HepG2 (cell line): ENCODE results near the gene FIBP. TPM values are rescaled to one million over a fixed set of nuclear protein-coding genes. Genes with fewer than 3 reads are reported as not detected.

Experiments used
- ATAC-seq: fragments of 200-7000 bp; cut with Tn5 transposase; 3 replicates; pipeline ENCODE4 v1.9.1; 2020; ENCODE audit warnings: mild to moderate bottlenecking, moderate library complexity
- BruUV-seq: library from RNA; stranded (reverse); fragments of 400-500 nt; replicated peaks from 2 replicates; lab custom pipeline; 2021; lab: Mats Ljungman, UMichigan
- CTCF ChIA-PET: fragments of 300-600 bp; formaldehyde crosslinking; extraction: SDS; loops from one replicate; lab custom pipeline; 2021; ENCODE audit warnings: low total read pairs, inconsistent platforms, low intra/inter-chr PET ratio; lab: Yijun Ruan, JAX
- POLR2A ChIA-PET: fragments of 350-600 bp; sonication (Branson Sonifier 250); formaldehyde crosslinking; loops from one replicate; lab custom pipeline; 2020; ENCODE audit warnings: antibody characterized with exemption, inconsistent platforms; lab: Yijun Ruan, JAX
- DNase-seq: peaks from one replicate; pipeline ENCODE4 v3.0.0-alpha.2; 2015; ENCODE audit warnings: low spot score
- FAIRE-seq: peaks from 3 replicates; lab custom pipeline; 2011; peaks lifted over from hg19 to GRCh38; lab: Jason Lieb, UNC
- H2AFZ ChIP-seq: one replicate; pipeline ENCODE4 v1.6.1; 2011; ENCODE audit warnings: low read length, inconsistent platforms
- H3K27ac ChIP-seq: fragments of 300-600 bp; 3 replicates; pipeline ENCODE4 v1.8.0; 2011; ENCODE audit warnings: mixed run types, mild to moderate bottlenecking, mixed read lengths, low read length, inconsistent platforms; ENCODE audit not compliant: insufficient read depth; ENCODE audit errors: extremely low read length
- H3K27me3 ChIP-seq, 2 experiments: fragments of 200-600 bp in 1 of 2; 2 replicates in 1 of 2; 3 replicates in 1 of 2; pipeline versions ENCODE4 v1.6.0 to v1.8.0; 2011; ENCODE audit warnings: low read length in 2 of 2, mild to moderate bottlenecking in 2 of 2, moderate library complexity in 2 of 2, inconsistent platforms in 1 of 2; ENCODE audit not compliant: insufficient read depth in 2 of 2, control insufficient read depth in 1 of 2
- H3K36me3 ChIP-seq, 2 experiments: fragments of 200-600 bp in 1 of 2; replicated peaks in 1 of 2; 2 replicates in 1 of 2; 3 replicates in 1 of 2; pipeline versions ENCODE4 v1.5.1 to v1.8.0; 2011; ENCODE audit warnings: low read length in 2 of 2, inconsistent platforms in 1 of 2; ENCODE audit not compliant: insufficient read depth in 2 of 2, control insufficient read depth in 1 of 2
- H3K4me1 ChIP-seq: 2 replicates; pipeline ENCODE4 v1.5.1; 2012; ENCODE audit warnings: low read length, inconsistent platforms; ENCODE audit not compliant: insufficient read depth
- H3K4me2 ChIP-seq: 2 replicates; pipeline ENCODE4 v1.6.0; 2011; ENCODE audit warnings: low read depth, low read length, inconsistent platforms
- H3K4me3 ChIP-seq, 3 experiments: fragments of 200-600 bp in 1 of 3; sonication (generic), shearing (Covaris generic) in 1 of 3; replicated peaks in 1 of 3; 2 replicates each; pipeline ENCODE4 v1.5.1; 2011 to 2016; ENCODE audit warnings: low read length in 3 of 3, inconsistent platforms in 2 of 3, low read depth in 2 of 3, mild to moderate bottlenecking in 2 of 3, control low read depth in 1 of 3, mixed read lengths in 1 of 3; ENCODE audit not compliant: insufficient read depth in 1 of 3
- H3K79me2 ChIP-seq: one replicate; pipeline ENCODE4 v1.6.1; 2011; ENCODE audit warnings: low read length, inconsistent platforms; ENCODE audit not compliant: insufficient read depth
- H3K9ac ChIP-seq: 2 replicates; pipeline ENCODE4 v1.6.0; 2011; ENCODE audit warnings: mild to moderate bottlenecking, low read depth, low read length, inconsistent platforms; ENCODE audit not compliant: insufficient read depth
- H3K9me3 ChIP-seq: 2 replicates; pipeline ENCODE4 v1.5.1; 2012; ENCODE audit warnings: mild to moderate bottlenecking, low read length
- H4K20me1 ChIP-seq: 2 replicates; pipeline ENCODE4 v1.6.0; 2011; ENCODE audit warnings: inconsistent platforms, mild to moderate bottlenecking, low read length, moderate library complexity; ENCODE audit not compliant: insufficient read depth
- TEAD3 ChIP-seq: optimal IDR thresholded peaks from 2 replicates; pipeline ENCODE3; 2016; ENCODE audit warnings: borderline replicate concordance
- ZNF777 ChIP-seq: sonication (generic); formaldehyde crosslinking; IDR thresholded peaks from 2 replicates; pipeline ENCODE4 v1.4.0; 2020; ENCODE audit warnings: missing genetic modification reagents
- WGBS: methylation state at CpG from one replicate; pipeline ENCODE4 v1.1.6; 2017; ENCODE audit warnings: low lambda C conversion rate; 5-methylcytosine and 5-hydroxymethylcytosine counted together
- in situ Hi-C: cut with HindIII; loops from 2 replicates; pipeline ENCODE4 v1.10.0; 2017; ENCODE audit warnings: low pct_unique_long_range_greater_than_20kb; ENCODE audit not compliant: extremely low pct_ligation_motif_present
- intact Hi-C: fragments of 100-400 bp; cut with micrococcal nuclease; formaldehyde crosslinking; loops from one replicate; pipeline ENCODE4 v1.10.0; 2022; ENCODE audit not compliant: unreplicated experiment
- polyA plus RNA-seq, 8 experiments: library from polyadenylated mRNA; depleted of rRNA in 3 of 8; stranded (reverse) in 7 of 8; unstranded in 1 of 8; fragments of >200 nt; fragmentation: Illumina TruSeq in 4 of 8; extraction: Trizol in 4 of 8; gene quantifications; 2 replicates each; pipeline versions ENCODE4 v1.2.1 to v1.2.3, GENCODE V29; 2011 to 2016; ENCODE audit warnings: low read depth in 4 of 8, missing spikeins in 1 of 8, mixed read lengths in 1 of 8; ENCODE audit not compliant: insufficient read depth in 1 of 8
- total RNA-seq, 5 experiments: library from RNA; depleted of rRNA; stranded (reverse); fragments of >200 nt; fragmentation: Illumina TruSeq; extraction: Trizol; gene quantifications; 2 replicates each; pipeline ENCODE4 v1.2.3, GENCODE V29; 2016; ENCODE audit warnings: low read depth in 1 of 5
- TF ChIP-seq, protein P1 (sequence below): IDR thresholded peaks from 2 replicates; pipeline ENCODE4 v1.4.0; 2020; ENCODE audit warnings: mild to moderate bottlenecking, missing genetic modification reagents
- TF ChIP-seq, protein P2 (sequence below): sonication (generic); formaldehyde crosslinking; IDR thresholded peaks from 2 replicates; pipeline ENCODE4 v1.5.0; 2020; ENCODE audit warnings: mild to moderate bottlenecking, missing genetic modification reagents, moderate library complexity
- TF ChIP-seq, protein P3 (sequence below): sonication (generic); formaldehyde crosslinking; IDR thresholded peaks from 2 replicates; pipeline ENCODE4 v1.5.1; 2020; ENCODE audit warnings: mild to moderate bottlenecking, missing genetic modification reagents, moderate library complexity
- TF ChIP-seq, protein P4 (sequence below): sonication (generic); formaldehyde crosslinking; IDR thresholded peaks from 2 replicates; pipeline ENCODE4 v1.4.0; 2020; ENCODE audit warnings: mild to moderate bottlenecking, missing genetic modification reagents

FIBP gene
- total and polyA plus RNA-seq, 2 of the 13 experiments (the other 11 are each of a cell fraction or from before 2014, with no cell fraction given), result 42.9 to 62.1 TPM

DNA sequence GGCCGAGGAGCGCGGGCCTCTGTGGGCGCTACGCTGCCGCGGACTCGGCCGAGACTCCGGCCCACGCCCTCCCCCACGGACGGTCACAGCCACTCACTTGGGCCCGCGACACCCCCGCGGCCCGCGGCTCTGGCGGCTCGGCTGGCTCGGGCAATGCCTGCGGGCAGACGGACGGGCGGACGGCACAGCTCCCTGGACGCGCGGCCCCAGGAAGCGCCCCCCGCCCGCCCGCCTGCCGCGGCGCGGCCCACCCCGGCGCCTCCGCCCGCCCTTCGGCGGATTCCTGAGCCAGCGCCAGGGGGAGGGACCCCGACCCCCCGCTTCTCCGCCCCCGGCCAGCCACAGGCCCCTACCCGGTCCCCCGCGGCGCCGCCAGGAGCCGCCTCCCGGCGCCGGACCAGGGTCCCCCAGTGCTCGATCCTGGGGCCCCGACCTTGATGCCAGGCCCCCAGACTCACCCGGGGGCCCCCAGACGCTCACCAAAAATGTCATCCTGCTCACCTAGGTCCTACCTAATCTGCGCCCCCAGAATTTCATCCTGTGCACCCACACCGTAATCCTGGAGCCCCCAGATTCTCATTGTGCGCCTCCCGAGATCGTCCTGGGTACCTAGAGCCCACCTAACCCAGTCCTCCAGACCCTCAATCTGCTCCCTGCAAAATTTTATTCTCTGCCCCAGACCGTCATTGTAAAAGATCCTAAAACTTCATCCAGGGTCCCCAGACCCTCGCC, 15.5 kb downstream of the FIBP start, which contains the start of gene EFEMP2 (continued):
- TF ChIP-seq, protein P1, sequence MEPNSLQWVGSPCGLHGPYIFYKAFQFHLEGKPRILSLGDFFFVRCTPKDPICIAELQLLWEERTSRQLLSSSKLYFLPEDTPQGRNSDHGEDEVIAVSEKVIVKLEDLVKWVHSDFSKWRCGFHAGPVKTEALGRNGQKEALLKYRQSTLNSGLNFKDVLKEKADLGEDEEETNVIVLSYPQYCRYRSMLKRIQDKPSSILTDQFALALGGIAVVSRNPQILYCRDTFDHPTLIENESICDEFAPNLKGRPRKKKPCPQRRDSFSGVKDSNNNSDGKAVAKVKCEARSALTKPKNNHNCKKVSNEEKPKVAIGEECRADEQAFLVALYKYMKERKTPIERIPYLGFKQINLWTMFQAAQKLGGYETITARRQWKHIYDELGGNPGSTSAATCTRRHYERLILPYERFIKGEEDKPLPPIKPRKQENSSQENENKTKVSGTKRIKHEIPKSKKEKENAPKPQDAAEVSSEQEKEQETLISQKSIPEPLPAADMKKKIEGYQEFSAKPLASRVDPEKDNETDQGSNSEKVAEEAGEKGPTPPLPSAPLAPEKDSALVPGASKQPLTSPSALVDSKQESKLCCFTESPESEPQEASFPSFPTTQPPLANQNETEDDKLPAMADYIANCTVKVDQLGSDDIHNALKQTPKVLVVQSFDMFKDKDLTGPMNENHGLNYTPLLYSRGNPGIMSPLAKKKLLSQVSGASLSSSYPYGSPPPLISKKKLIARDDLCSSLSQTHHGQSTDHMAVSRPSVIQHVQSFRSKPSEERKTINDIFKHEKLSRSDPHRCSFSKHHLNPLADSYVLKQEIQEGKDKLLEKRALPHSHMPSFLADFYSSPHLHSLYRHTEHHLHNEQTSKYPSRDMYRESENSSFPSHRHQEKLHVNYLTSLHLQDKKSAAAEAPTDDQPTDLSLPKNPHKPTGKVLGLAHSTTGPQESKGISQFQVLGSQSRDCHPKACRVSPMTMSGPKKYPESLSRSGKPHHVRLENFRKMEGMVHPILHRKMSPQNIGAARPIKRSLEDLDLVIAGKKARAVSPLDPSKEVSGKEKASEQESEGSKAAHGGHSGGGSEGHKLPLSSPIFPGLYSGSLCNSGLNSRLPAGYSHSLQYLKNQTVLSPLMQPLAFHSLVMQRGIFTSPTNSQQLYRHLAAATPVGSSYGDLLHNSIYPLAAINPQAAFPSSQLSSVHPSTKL, result no peak

DNA sequence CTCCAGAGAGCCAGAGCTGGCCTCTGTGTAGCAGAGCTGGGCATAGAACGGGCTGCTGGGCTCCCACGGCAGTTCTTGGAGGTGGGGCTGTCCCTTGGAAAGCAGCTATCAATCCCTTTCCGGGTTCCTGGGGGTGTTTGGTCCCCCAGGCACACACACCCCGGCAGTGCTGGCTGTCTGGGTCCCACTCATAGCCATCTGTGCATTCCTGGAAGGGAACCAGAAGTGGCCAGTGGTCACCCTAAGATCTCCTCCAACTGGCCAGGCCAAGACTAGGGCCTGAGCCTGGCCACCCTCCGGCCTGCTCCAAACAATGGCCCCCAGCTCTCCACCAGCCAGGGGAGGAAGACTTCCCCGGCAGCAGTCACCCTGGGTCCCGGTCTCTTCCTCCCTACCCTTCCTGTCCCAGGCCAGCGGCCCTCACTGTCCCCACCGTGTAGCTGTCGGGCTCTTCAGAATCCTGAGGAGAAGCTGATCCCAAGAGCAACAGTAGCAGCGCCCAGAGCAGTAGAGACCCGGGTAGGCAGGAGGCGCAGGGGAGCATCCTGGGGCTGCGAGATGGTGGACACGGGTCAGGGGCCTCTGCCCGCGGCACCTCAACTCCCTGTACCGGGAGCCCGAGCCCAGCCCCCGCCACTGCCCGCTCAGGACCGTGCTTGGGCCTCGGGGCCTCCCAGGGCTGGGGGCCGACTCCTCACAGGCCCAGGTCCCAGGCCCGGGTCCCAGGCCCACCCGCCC, 16.3 kb downstream of the FIBP start:
- ChIA-PET POLR2A (interaction anchor here (1.2 to 8.9 kb wide), 5 partner anchors 13 to 131 kb away, joined by 3 to 81 read pairs (median 6); partner anchors contain the start of genes CCDC85B, CFL1, FIBP and MUS81), CTCF (no interaction called here)
- Histone ChIP-seq H3K36me3 (peaks cover 0 to 10% of the 10 kb centered on the region in 2 experiments; a peak in 1 of 5 replicates), H3K27me3 (no peaks in the 10 kb centered on the region; a peak in 1 of 5 replicates), H3K4me1 (peaks cover 27% of the 10 kb centered on the region), H4K20me1 (no peaks in the 10 kb centered on the region), H3K27ac (no peak overlapping the region), H3K9ac (peak overlapping the region; percentile 69), H3K4me2 (peak overlapping the region; percentile 71), H3K79me2 (no peaks in the 10 kb centered on the region), H3K4me3 (peak overlapping the region; percentile 58 to 73 (median 63); a peak in 4 of 6 replicates), H2AFZ (no peak overlapping the region), H3K9me3 (no peaks in the 10 kb centered on the region)
- no TSS peak for BruUV-seq
- WGBS, result 40% methylated on average over 2 of the region's 26 CpGs
- ATAC-seq (peak; percentile 47), DNase-seq (no peak), FAIRE-seq (no peak)
- in situ Hi-C loops (no loop called here), intact Hi-C loops (no loop called here)
- TF ChIP-seq, protein P2, sequence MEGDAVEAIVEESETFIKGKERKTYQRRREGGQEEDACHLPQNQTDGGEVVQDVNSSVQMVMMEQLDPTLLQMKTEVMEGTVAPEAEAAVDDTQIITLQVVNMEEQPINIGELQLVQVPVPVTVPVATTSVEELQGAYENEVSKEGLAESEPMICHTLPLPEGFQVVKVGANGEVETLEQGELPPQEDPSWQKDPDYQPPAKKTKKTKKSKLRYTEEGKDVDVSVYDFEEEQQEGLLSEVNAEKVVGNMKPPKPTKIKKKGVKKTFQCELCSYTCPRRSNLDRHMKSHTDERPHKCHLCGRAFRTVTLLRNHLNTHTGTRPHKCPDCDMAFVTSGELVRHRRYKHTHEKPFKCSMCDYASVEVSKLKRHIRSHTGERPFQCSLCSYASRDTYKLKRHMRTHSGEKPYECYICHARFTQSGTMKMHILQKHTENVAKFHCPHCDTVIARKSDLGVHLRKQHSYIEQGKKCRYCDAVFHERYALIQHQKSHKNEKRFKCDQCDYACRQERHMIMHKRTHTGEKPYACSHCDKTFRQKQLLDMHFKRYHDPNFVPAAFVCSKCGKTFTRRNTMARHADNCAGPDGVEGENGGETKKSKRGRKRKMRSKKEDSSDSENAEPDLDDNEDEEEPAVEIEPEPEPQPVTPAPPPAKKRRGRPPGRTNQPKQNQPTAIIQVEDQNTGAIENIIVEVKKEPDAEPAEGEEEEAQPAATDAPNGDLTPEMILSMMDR, result peak; percentile 18; the same call in 1 of the 2 replicates
- TF ChIP-seq, protein P3, sequence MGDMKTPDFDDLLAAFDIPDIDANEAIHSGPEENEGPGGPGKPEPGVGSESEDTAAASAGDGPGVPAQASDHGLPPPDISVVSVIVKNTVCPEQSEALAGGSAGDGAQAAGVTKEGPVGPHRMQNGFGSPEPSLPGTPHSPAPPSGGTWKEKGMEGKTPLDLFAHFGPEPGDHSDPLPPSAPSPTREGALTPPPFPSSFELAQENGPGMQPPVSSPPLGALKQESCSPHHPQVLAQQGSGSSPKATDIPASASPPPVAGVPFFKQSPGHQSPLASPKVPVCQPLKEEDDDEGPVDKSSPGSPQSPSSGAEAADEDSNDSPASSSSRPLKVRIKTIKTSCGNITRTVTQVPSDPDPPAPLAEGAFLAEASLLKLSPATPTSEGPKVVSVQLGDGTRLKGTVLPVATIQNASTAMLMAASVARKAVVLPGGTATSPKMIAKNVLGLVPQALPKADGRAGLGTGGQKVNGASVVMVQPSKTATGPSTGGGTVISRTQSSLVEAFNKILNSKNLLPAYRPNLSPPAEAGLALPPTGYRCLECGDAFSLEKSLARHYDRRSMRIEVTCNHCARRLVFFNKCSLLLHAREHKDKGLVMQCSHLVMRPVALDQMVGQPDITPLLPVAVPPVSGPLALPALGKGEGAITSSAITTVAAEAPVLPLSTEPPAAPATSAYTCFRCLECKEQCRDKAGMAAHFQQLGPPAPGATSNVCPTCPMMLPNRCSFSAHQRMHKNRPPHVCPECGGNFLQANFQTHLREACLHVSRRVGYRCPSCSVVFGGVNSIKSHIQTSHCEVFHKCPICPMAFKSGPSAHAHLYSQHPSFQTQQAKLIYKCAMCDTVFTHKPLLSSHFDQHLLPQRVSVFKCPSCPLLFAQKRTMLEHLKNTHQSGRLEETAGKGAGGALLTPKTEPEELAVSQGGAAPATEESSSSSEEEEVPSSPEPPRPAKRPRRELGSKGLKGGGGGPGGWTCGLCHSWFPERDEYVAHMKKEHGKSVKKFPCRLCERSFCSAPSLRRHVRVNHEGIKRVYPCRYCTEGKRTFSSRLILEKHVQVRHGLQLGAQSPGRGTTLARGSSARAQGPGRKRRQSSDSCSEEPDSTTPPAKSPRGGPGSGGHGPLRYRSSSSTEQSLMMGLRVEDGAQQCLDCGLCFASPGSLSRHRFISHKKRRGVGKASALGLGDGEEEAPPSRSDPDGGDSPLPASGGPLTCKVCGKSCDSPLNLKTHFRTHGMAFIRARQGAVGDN (CRISPR knock-in tag), result peak; percentile 26; the same call in 1 of the 2 replicates
- TF ChIP-seq, protein P4, sequence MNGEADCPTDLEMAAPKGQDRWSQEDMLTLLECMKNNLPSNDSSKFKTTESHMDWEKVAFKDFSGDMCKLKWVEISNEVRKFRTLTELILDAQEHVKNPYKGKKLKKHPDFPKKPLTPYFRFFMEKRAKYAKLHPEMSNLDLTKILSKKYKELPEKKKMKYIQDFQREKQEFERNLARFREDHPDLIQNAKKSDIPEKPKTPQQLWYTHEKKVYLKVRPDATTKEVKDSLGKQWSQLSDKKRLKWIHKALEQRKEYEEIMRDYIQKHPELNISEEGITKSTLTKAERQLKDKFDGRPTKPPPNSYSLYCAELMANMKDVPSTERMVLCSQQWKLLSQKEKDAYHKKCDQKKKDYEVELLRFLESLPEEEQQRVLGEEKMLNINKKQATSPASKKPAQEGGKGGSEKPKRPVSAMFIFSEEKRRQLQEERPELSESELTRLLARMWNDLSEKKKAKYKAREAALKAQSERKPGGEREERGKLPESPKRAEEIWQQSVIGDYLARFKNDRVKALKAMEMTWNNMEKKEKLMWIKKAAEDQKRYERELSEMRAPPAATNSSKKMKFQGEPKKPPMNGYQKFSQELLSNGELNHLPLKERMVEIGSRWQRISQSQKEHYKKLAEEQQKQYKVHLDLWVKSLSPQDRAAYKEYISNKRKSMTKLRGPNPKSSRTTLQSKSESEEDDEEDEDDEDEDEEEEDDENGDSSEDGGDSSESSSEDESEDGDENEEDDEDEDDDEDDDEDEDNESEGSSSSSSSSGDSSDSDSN, result 0 out of 2 replicates have a peak, but pooled peaks have one; percentile 34
- TF ChIP-seq ZNF777 (CRISPR knock-in tag) (0 out of 2 replicates have a peak, but pooled peaks have one; percentile 12), TEAD3 (CRISPR knock-in tag) (peak; percentile 28)
